Ascending aorta (tissue), 2 donors: ENCODE measurements around the gene RPA1. TPM values are rescaled to one million over a fixed set of nuclear protein-coding genes. Genes with fewer than 3 reads are reported as not detected.

Experiments used
- DNase-seq, 2 donors: peaks; one replicate each; pipeline ENCODE4 v3.0.0-alpha.2; 2019; ENCODE audit warnings: low spot score in 2 of 2
- H3K27ac ChIP-seq, 2 donors: fragments of 200-600 bp; sonication (generic); one replicate each; pipeline ENCODE4 v1.5.1; 2016 to 2017; ENCODE audit warnings: mild to moderate bottlenecking in 1 of 2
- H3K27me3 ChIP-seq: fragments of 200-600 bp; sonication (generic); one replicate; pipeline ENCODE4 v1.5.1; 2017
- H3K36me3 ChIP-seq, 2 donors: fragments of 200-600 bp; sonication (generic); one replicate each; pipeline ENCODE4 v1.5.1; 2016
- H3K4me1 ChIP-seq, 2 donors: fragments of 200-600 bp; sonication (generic); one replicate each; pipeline ENCODE4 v1.5.1; 2016 to 2017; ENCODE audit warnings: mild to moderate bottlenecking in 1 of 2
- H3K4me3 ChIP-seq, 2 donors: fragments of 200-600 bp; sonication (generic); one replicate each; pipeline ENCODE4 v1.5.1; 2016 to 2017; ENCODE audit warnings: mild to moderate bottlenecking in 1 of 2
- H3K9me3 ChIP-seq, 2 donors: fragments of 200-600 bp; sonication (generic); one replicate each; pipeline ENCODE4 v1.5.1; 2016
- intact Hi-C: fragments of 100-400 bp; cut with DNase I; formaldehyde crosslinking; loops from one replicate; pipeline ENCODE4 v1.15.1; 2023
- total RNA-seq: library from RNA; depleted of rRNA; stranded (reverse); fragments of >200 nt; gene quantifications from one replicate; pipeline ENCODE4 v1.1.0, GENCODE V29; 2016
- TF ChIP-seq, protein P1 (sequence below), 3 experiments: fragments of 200-600 bp in 2 of 3; fragments of 450-650 bp in 1 of 3; sonication (generic) in 2 of 3; IDR thresholded peaks; one replicate each; pipeline ENCODE4 v1.5.1; 2016 to 2019; ENCODE audit warnings: antibody characterized with exemption in 3 of 3, mild to moderate bottlenecking in 1 of 3, moderate library complexity in 1 of 3

The RPA1 gene
- total RNA-seq, 1 donor from 2014 or later = 34.0 TPM

DNA sequence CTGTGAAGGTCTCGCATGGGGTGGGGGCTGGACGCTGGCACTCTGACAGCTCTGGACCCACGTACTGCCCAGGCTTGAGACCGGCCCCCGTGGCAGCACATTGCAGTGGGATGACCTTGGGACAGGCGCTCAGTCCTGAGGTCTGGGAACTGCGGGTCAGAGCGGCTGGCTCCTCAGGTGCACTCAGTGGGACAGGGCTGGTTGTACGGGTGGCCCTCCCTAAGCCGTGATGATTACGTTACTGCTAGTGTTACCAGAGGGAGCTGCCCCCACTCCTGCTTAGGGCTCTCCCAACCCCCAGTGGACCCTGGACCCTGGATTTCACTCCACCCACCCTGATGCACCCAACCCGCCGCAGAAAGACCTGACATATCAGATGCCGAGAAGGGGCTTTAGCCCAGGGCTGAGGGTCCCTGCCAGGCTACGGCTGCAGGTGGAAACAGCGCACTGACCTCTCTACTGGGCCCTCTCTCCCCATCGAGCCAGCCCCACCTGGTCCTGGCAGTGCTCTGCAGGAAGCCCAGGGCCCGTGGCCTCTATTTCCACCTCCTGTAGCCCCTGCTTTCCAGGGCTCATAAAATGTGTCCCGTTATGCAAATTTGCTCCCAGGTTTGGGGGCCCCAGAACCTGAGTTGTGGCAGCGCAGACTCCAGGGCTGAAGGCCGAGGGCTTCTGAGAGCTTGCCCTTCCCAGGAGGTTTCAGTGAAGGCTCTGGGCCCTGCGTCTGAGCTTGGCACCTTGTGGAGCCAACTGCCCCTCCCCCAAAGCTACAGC lies 118.1 kb downstream of the RPA1 start:
- Histone ChIP-seq H3K9me3 (no peaks in the 10 kb centered on the region), H3K4me1 (no peaks in the 10 kb centered on the region), H3K36me3 (no peaks in the 10 kb centered on the region), H3K4me3 (no peak overlapping the region), H3K27me3 (no peaks in the 10 kb centered on the region), H3K27ac (no peak overlapping the region)
- intact Hi-C loops = no loop called here
- DNase-seq = no peak
- TF ChIP-seq, protein P1, sequence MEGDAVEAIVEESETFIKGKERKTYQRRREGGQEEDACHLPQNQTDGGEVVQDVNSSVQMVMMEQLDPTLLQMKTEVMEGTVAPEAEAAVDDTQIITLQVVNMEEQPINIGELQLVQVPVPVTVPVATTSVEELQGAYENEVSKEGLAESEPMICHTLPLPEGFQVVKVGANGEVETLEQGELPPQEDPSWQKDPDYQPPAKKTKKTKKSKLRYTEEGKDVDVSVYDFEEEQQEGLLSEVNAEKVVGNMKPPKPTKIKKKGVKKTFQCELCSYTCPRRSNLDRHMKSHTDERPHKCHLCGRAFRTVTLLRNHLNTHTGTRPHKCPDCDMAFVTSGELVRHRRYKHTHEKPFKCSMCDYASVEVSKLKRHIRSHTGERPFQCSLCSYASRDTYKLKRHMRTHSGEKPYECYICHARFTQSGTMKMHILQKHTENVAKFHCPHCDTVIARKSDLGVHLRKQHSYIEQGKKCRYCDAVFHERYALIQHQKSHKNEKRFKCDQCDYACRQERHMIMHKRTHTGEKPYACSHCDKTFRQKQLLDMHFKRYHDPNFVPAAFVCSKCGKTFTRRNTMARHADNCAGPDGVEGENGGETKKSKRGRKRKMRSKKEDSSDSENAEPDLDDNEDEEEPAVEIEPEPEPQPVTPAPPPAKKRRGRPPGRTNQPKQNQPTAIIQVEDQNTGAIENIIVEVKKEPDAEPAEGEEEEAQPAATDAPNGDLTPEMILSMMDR (IDR thresholded peaks at IDR 0.05) = no peak

DNA sequence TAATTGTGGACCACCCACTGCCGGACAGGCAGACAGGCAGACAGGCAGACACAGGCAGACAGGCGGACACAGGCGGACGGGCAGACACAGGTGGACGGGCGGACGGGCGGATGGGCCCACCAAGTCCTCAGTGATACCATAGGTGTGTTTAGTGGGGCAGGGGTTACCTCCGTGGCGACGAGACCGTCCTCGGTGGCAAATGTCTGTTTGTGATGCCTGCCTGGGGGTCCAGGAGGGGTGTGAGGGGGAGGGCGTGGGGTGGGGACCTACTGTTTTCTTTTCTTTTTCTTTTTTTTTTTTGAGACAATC lies 118.7 kb downstream of the RPA1 start:
- no peaks in the 10 kb centered on the region for H3K27me3 ChIP-seq
- intact Hi-C loops = no loop called here

More for the DNA sequence above, 118.7 kb downstream of the RPA1 start:
- TF ChIP-seq, protein P1 (IDR thresholded peaks at IDR 0.05) = no peak
- Histone ChIP-seq H3K36me3 (no peaks in the 10 kb centered on the region), H3K9me3 (no peaks in the 10 kb centered on the region), H3K27ac (no peak overlapping the region), H3K4me3 (no peak overlapping the region), H3K4me1 (no peaks in the 10 kb centered on the region)
- DNase-seq = no peak

Other genes with a start within 250 kb of the RPA1 start
- 27.6 TPM for gene SLC43A2, start 201.2 kb upstream of the RPA1 start, total RNA-seq
- gene SCARF1, start 184.3 kb upstream of the RPA1 start, total RNA-seq = 295 TPM
- 103 TPM for gene RILP, start 180.1 kb upstream of the RPA1 start, total RNA-seq
- 114 TPM for gene PRPF8, start 145.1 kb upstream of the RPA1 start, total RNA-seq
- gene TLCD2, start 119.6 kb upstream of the RPA1 start, total RNA-seq = 7.5 TPM
- 70.4 TPM for gene WDR81, start 105.3 kb upstream of the RPA1 start, total RNA-seq
- 20.6 TPM for gene SERPINF2, start 87.1 kb upstream of the RPA1 start, total RNA-seq
- 604 TPM for gene SERPINF1, start 67.9 kb upstream of the RPA1 start, total RNA-seq
- 7.6 TPM for gene SMYD4, start 103 bp upstream of the RPA1 start, total RNA-seq
- gene RTN4RL1, start 195.3 kb downstream of the RPA1 start, total RNA-seq = 11.5 TPM
- gene DPH1, start 200.1 kb downstream of the RPA1 start, total RNA-seq = 125 TPM
- gene OVCA2, start 212.0 kb downstream of the RPA1 start, total RNA-seq = 71.3 TPM
- gene HIC1, start 225.1 kb downstream of the RPA1 start, total RNA-seq = 131 TPM